ENCODE results near the gene ZNF277.

- TF ChIP-seq POLR2A (IDR thresholded peaks at IDR 0.05), result no peak
- no peak for TF ChIP-seq EP300 (IDR thresholded peaks at IDR 0.05)
- TF ChIP-seq, protein P1, sequence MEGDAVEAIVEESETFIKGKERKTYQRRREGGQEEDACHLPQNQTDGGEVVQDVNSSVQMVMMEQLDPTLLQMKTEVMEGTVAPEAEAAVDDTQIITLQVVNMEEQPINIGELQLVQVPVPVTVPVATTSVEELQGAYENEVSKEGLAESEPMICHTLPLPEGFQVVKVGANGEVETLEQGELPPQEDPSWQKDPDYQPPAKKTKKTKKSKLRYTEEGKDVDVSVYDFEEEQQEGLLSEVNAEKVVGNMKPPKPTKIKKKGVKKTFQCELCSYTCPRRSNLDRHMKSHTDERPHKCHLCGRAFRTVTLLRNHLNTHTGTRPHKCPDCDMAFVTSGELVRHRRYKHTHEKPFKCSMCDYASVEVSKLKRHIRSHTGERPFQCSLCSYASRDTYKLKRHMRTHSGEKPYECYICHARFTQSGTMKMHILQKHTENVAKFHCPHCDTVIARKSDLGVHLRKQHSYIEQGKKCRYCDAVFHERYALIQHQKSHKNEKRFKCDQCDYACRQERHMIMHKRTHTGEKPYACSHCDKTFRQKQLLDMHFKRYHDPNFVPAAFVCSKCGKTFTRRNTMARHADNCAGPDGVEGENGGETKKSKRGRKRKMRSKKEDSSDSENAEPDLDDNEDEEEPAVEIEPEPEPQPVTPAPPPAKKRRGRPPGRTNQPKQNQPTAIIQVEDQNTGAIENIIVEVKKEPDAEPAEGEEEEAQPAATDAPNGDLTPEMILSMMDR (IDR thresholded peaks at IDR 0.05), result no peak
Observed at GRCh38 chr7:112307506-112307905, 101.0 kb downstream of the ZNF277 start.

Data from tibial nerve (tissue), 4 donors.